Neural cell (in vitro differentiated cells): Measurements from ENCODE around the gene ZBTB48.

Experiments
- CTCF ChIP-seq: fragments of 450-650 bp; IDR thresholded peaks from 2 replicates; pipeline ENCODE4 v1.5.1; 2014; ENCODE audit warnings: antibody characterized with exemption, mild to moderate bottlenecking, moderate library complexity; ENCODE audit not compliant: poor library complexity, severe bottlenecking
- EP300 ChIP-seq: fragments of 450-650 bp; conservative IDR thresholded peaks from 2 replicates; pipeline ENCODE4 v1.6.1; 2014; ENCODE audit warnings: antibody characterized with exemption, mild to moderate bottlenecking, moderate library complexity; ENCODE audit not compliant: poor library complexity, severe bottlenecking
- EZH2 ChIP-seq: fragments of 200-600, 300-800 bp; shearing (Covaris generic), sonication (generic); IDR thresholded peaks from 2 replicates; pipeline ENCODE4 v1.6.1; 2014; ENCODE audit warnings: antibody characterized with exemption, low read length, borderline replicate concordance, mild to moderate bottlenecking; ENCODE audit not compliant: insufficient read depth, poor library complexity, severe bottlenecking

GRCh38 chr1:6536291-6536690, 43.5 kb upstream of the ZBTB48 start:
- no peak for TF ChIP-seq CTCF
- no peak for TF ChIP-seq EP300
- TF ChIP-seq EZH2, result no peak
